Measurements from ENCODE around the gene SLC35F6. TPM values are rescaled to one million over a fixed set of nuclear protein-coding genes. Genes with fewer than 3 reads are reported as not detected.
"Not testable (repeated sequence)": the region's sequence is repeated elsewhere in the genome, so short reads cannot be mapped to it uniquely, and the experiment has no call there.

Gene SLC35F6
- total RNA-seq, 1 donor from 2014 or later, result 19.9 TPM

- intact Hi-C loops (cut with micrococcal nuclease), result no loop called here
- ATAC-seq (no peak), DNase-seq (no peak)
These were observed 11.4 kb upstream of the SLC35F6 start for GRCh38 chr2:26752656-26753055.

GRCh38 chr2:26754539-26754938 lies 9.5 kb upstream of the SLC35F6 start:
- no peak for ATAC-seq
- DNase-seq, result no peak
- intact Hi-C loops (cut with micrococcal nuclease), result no loop called here

DNA sequence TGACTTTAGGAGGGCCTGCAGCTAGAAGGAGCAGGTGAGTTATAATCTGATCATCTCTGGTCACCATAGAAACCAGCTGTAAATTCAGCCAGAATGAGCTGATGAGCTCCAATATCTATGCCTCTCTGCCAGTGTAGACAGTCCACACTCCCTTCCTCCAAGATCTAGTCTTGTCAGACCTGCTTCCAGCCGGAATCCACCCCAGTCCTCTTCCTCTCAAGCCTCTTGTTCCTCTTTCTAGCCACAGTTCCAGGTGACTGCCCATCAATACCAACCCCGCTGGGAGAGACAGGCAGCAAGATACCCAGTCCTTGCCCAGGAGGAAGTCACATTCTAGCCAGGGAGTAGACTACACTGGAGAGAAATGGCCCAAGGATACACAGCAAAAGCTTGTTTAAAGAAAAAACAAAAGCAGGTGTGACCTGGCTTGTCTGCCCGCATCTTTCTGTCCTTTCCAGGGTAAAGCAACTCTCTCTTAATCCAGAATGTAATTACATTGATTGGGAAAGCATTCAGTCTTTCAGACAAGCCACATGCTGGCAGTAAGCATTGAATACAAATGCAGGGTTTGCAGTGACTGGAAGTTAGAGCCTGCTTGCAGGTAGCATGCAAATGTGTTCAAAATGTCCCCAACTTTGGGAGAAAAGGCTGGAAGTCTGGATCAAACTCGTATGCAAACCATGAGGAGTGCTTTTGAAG lies 9.0 kb upstream of the SLC35F6 start:
- DNase-seq (no peak), ATAC-seq (no peak)
- intact Hi-C loops (cut with micrococcal nuclease), result no loop called here

GRCh38 chr2:26756337-26756736 lies 7.7 kb upstream of the SLC35F6 start:
- ATAC-seq (no peak), DNase-seq (no peak)
- intact Hi-C loops (cut with micrococcal nuclease), result no loop called here

DNA sequence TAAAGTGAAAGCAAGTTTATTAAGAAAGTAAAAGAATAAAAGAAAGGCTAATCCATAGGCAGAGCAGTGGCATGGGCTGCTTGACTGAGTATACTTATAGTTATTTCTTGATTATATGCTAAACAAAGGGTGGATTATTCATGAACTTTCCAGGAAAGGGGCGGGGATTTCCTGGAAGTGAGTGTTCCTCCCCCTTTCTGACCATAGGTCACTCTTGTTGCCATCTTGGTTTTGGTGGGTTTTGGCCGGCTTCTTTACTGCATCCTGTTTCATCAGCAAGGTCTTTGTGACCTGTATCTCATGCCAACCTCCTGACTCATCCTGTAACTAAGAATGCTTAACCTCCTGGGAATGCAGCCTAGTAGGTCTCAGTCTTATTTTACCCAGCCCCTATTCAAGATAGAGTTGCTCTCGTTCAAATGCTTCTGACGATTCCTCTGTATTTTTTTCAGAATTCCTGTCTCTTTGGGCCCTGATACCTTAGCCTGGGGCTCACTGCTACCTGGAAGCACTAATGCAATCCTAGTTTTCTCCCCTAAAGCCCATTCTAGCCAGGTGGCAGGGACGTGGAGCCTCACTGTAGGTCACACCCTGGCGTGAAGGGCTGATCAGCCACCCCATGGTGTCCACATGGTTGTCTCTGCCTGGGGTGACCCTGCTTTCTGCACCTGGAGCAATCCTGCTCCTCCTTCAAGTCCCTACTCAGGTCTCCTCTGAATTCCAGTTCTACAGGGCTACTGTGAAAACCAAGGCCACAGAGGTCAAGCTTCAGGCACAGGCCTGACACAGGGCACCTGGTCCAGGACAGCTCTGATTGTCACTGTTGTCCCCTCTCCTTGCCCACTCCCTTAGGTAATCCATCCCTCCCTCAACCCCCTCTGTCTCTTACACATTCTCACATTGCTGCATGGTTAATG lies 6.0 kb upstream of the SLC35F6 start:
- ATAC-seq, result peak; percentile 59
- intact Hi-C loops (cut with micrococcal nuclease), result no loop called here
- no peak for DNase-seq

GRCh38 chr2:26758790-26759321 lies 5.2 kb upstream of the SLC35F6 start:
- intact Hi-C loops (cut with micrococcal nuclease), result no loop called here

GRCh38 chr2:26759845-26760244 lies 4.2 kb upstream of the SLC35F6 start:
- intact Hi-C loops (cut with micrococcal nuclease), result no loop called here
- DNase-seq, result no peak
- ATAC-seq, result no peak

More at GRCh38 chr2:26758790-26759321, 5.2 kb upstream of the SLC35F6 start:
- ATAC-seq, result no peak
- DNase-seq, result no peak

DNA sequence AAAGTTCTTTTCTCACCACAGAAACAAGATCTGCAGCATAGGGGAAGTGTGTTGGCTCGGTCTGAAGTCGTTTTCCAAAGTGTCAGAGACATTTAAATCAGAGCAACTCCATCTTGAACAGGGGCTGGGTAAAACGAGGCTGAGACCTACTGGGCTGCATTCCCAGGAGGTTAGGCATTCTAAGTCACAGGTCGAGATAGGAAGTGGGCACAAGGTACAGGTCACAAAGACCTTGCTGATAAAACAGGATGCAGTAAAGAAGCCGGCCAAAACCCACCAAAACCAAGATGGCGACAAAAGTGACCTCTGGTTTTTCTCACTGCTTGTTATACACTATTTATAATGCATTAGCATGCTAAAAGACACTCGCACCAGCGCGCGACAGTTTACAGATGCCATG lies 3.1 kb upstream of the SLC35F6 start:
- DNase-seq; intact Hi-C loops (cut with micrococcal nuclease); ATAC-seq: not testable (repeated sequence)

DNA sequence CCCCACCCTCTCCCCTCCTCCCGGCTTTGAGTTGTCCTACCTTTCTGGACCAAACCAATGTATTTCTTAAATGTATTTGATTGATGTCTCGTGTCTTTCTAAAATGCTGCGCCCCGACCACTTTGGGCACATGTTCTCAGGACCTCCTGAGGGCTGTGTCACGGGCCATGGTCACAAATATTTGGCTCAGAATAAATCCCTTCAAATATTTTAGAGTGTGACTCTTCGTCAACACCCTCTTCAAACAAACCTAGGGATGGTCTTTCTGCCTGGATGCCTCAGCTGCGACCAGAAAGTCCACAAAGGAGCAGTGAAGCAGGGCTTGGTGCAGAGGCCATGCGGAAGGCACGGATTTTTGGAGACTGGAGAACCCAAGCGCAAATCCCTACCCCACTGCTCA lies 1.1 kb upstream of the SLC35F6 start:
- DNase-seq (no peak), ATAC-seq (no peak)
- intact Hi-C loops (cut with micrococcal nuclease), result no loop called here

- ATAC-seq (no peak), DNase-seq (no peak)
- intact Hi-C loops (cut with micrococcal nuclease), result no loop called here
These were observed 822 bp downstream of the SLC35F6 start for GRCh38 chr2:26764906-26765305.

DNA sequence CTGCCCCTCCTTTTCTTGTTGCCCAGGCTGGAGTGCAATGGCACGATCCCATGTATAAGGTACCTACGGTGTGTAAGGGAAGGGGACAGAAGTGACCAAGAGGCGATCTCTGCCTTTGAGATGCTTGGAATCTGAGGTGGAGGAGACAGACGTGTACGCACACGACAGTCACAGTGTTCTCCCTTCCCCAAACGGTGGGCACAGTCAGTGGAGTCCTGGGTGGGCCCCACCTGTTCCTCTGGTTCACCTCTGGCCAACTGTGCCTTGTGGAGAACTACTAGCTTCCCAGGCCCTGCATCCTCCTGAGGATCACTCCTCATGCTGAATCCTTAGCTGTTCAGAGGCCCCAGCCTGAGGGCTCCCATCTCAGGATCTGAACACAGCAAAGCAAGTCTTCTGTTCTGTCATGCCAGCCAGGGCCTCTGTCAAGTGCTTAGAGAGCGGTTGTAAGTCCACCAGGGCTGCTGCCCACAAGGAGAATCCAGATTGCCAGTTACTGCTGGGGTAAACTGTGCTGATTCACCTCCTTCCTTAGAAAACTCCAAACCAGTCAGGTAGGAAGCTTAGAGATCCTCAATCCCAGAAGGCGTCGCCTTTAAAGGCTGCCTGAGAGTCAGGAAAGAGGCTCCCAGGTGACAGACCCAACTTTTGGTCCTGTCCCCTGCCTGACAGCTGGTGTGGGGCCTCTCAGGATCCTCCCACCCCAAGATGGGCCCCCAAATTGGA lies 1.6 kb downstream of the SLC35F6 start:
- ATAC-seq, result no peak
- DNase-seq, result no peak
- intact Hi-C loops (cut with micrococcal nuclease), result no loop called here

DNA sequence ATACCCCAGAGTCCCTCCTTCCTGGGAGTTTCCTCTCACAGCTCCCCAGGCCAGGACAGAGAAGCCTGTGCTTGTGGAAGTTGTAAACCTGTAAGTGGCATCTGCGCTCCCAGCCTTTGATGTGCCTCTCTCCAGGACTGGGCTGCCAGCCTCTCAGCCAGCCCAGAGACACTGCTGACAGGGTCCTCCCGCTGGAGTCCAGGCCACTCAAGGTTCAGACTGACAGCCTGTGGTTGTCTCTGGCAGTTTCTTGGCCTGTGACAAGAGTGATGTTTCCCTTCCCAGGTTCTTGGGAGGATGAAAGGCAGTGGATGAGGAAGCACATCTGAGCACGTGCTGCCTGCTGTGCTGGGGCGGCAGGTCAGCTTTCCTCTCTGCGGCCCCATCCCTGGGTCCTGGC lies 3.0 kb downstream of the SLC35F6 start:
- DNase-seq, result no peak
- ATAC-seq, result no peak
- intact Hi-C loops (cut with micrococcal nuclease), result no loop called here

- ATAC-seq, result no peak
- DNase-seq, result no peak
- intact Hi-C loops (cut with micrococcal nuclease), result no loop called here
These were observed 3.9 kb downstream of the SLC35F6 start for GRCh38 chr2:26767894-26768487.

DNA sequence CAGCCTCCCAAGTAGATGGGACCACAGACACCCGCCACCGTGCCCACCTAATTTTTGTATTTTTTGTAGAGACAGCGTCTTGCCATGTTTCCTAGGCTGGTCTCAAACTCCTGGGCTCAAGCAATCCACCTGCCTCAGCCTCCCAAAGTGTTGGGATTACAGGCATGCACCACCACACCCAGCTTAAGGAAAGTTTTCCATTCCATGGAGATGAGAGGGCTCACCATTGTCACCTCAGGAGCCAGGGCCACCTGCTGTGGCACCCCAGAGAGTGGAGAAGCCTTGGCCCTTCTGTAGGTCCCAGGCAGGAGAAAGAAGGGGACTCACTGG lies 4.6 kb downstream of the SLC35F6 start:
- intact Hi-C loops (cut with micrococcal nuclease), result no loop called here
- ATAC-seq (no peak), DNase-seq (no peak)

DNA sequence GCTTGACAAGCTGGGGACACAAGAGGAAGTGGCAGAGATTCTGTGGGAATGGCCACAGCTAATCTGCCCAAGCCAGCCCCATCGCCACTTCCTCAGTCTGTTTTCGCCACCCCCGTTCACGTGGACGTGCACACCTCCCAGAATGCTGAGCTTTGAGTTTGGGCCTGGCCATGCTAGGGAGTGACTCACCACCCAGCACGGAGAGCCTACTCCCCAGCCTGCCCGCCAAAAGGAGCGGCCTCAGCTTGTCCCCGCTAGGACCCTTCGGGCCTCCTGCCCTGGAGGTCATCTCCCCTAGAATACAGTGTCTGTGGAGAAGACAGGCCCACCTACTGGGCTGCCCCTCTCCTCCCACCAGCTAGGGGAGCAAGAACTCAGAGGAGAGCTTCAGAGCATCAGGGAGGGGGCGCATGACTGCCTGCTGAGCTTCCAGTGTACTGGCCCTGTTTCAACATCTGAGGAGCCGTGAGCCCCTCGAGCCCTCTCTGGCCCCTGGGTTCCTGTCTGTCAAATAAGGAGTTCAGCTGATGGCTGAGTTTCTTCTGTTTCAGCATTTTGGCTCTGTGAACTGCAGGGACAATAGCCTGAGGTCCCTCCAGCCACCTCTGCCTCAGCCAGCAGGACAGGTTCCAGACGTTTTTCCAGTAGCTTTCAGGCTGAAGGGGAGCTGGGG lies 5.1 kb downstream of the SLC35F6 start:
- ATAC-seq (peak; percentile 19), DNase-seq (peak; percentile 79)
- intact Hi-C loops (cut with micrococcal nuclease), result no loop called here

- intact Hi-C loops (cut with micrococcal nuclease), result no loop called here
- peak; percentile 80 for DNase-seq
- ATAC-seq, result peak; percentile 64
These were observed 7.0 kb downstream of the SLC35F6 start for GRCh38 chr2:26770986-26771586.

- DNase-seq (peak; percentile 95), ATAC-seq (peak; percentile 91)
- intact Hi-C loops (cut with micrococcal nuclease), result no loop called here
These were observed 8.2 kb downstream of the SLC35F6 start for GRCh38 chr2:26772064-26773001.
